Osteoblast (primary cell): Measurements from ENCODE around the gene BIRC5. TPM values are rescaled to one million over a fixed set of nuclear protein-coding genes. Genes with fewer than 3 reads are reported as not detected.

Experiments
- DNase-seq: peaks from one replicate; pipeline ENCODE4 v3.0.0; 2011; ENCODE audit warnings: low spot score, mixed read lengths; ENCODE audit not compliant: insufficient read length; ENCODE audit errors: missing footprints
- H2AFZ ChIP-seq: 2 replicates; pipeline ENCODE4 v1.6.0; 2011; ENCODE audit warnings: mild to moderate bottlenecking, low read length
- H3K27ac ChIP-seq: 2 replicates; pipeline ENCODE4 v1.5.1; 2011; ENCODE audit warnings: mild to moderate bottlenecking, low read depth, low read length, moderate library complexity
- H3K27me3 ChIP-seq: 2 replicates; pipeline ENCODE4 v1.6.0; 2012; ENCODE audit warnings: mild to moderate bottlenecking, control low read depth, inconsistent platforms, low read length, moderate library complexity; ENCODE audit not compliant: insufficient read depth
- H3K36me3 ChIP-seq: 2 replicates; pipeline ENCODE4 v1.5.1; 2011; ENCODE audit warnings: mild to moderate bottlenecking, low read length, control low read depth, moderate library complexity; ENCODE audit not compliant: insufficient read depth
- H3K4me1 ChIP-seq: 2 replicates; pipeline ENCODE4 v1.5.1; 2011; ENCODE audit warnings: mild to moderate bottlenecking, low read length, control low read depth, moderate library complexity; ENCODE audit not compliant: insufficient read depth
- H3K4me2 ChIP-seq: 2 replicates; pipeline ENCODE4 v1.6.0; 2011; ENCODE audit warnings: mild to moderate bottlenecking, low read length; ENCODE audit not compliant: insufficient read depth
- H3K4me3 ChIP-seq: fragments of 200-600 bp; sonication (generic); 3 replicates; pipeline ENCODE4 v1.5.1; 2012; ENCODE audit warnings: mild to moderate bottlenecking, low read length, inconsistent platforms; ENCODE audit not compliant: insufficient read depth
- H3K79me2 ChIP-seq: 2 replicates; pipeline ENCODE4 v1.6.0; 2012; ENCODE audit warnings: mild to moderate bottlenecking, low read length, control low read depth, inconsistent platforms; ENCODE audit not compliant: insufficient read depth
- H3K9me3 ChIP-seq: 2 replicates; pipeline ENCODE4 v1.5.1; 2011; ENCODE audit warnings: low read depth, low read length, control low read depth
- H4K20me1 ChIP-seq: 2 replicates; pipeline ENCODE4 v1.6.0; 2012; ENCODE audit warnings: mild to moderate bottlenecking, low read length, control low read depth; ENCODE audit not compliant: insufficient read depth
- CTCF ChIP-seq: IDR thresholded peaks from 2 replicates; pipeline ENCODE4 v1.5.1; 2011; ENCODE audit warnings: mild to moderate bottlenecking, low read depth, low read length, moderate library complexity; ENCODE audit errors: extremely low read depth
- total RNA-seq: library from RNA; depleted of rRNA; stranded (reverse); fragments of >200 nt; gene quantifications from 2 replicates; pipeline ENCODE4 v1.2.3, GENCODE V29; 2012

The BIRC5 gene
- total RNA-seq, 1 donor = 8.0 TPM

- H3K9me3 ChIP-seq = no peaks in the 10 kb centered on the region
- no peak overlapping the region for H3K4me2 ChIP-seq
- no peaks in the 10 kb centered on the region for H3K36me3 ChIP-seq
- H3K4me1 ChIP-seq = no peaks in the 10 kb centered on the region
- H3K79me2 ChIP-seq = no peaks in the 10 kb centered on the region
- peaks cover 20% of the 10 kb centered on the region for H3K27me3 ChIP-seq
- H3K4me3 ChIP-seq = no peak overlapping the region
- no peak for TF ChIP-seq CTCF
- no peaks in the 10 kb centered on the region for H4K20me1 ChIP-seq
- no peak overlapping the region for H2AFZ ChIP-seq
- peak; percentile 46 for DNase-seq
- H3K27ac ChIP-seq = no peak overlapping the region
These were observed 21.8 kb downstream of the BIRC5 start for GRCh38 chr17:78235885-78236284.

- Histone ChIP-seq H3K9me3 (no peaks in the 10 kb centered on the region), H3K27ac (no peak overlapping the region), H3K4me3 (no peak overlapping the region), H3K79me2 (no peaks in the 10 kb centered on the region), H3K4me1 (no peaks in the 10 kb centered on the region), H4K20me1 (no peaks in the 10 kb centered on the region), H2AFZ (no peak overlapping the region), H3K27me3 (peaks cover 13% of the 10 kb centered on the region), H3K36me3 (no peaks in the 10 kb centered on the region), H3K4me2 (no peak overlapping the region)
- TF ChIP-seq CTCF = no peak
- peak; percentile 87 for DNase-seq
These were observed 22.5 kb downstream of the BIRC5 start for GRCh38 chr17:78236362-78237127.

- Histone ChIP-seq H3K4me1 (no peaks in the 10 kb centered on the region), H3K27me3 (peaks cover 7% of the 10 kb centered on the region), H3K79me2 (no peaks in the 10 kb centered on the region), H3K4me3 (no peak overlapping the region), H3K9me3 (no peaks in the 10 kb centered on the region), H4K20me1 (no peaks in the 10 kb centered on the region), H2AFZ (no peak overlapping the region), H3K36me3 (no peaks in the 10 kb centered on the region), H3K27ac (no peak overlapping the region), H3K4me2 (no peak overlapping the region)
- DNase-seq = peak; percentile 84
- TF ChIP-seq CTCF = no peak
These were observed 23.5 kb downstream of the BIRC5 start for GRCh38 chr17:78237401-78238012.

GRCh38 chr17:78238823-78239488 is 24.9 kb downstream of the BIRC5 start:
- H3K4me3 ChIP-seq = no peak overlapping the region
- H2AFZ ChIP-seq = no peak overlapping the region
- no peak overlapping the region for H3K4me2 ChIP-seq

More at GRCh38 chr17:78238823-78239488, 24.9 kb downstream of the BIRC5 start:
- no peaks in the 10 kb centered on the region for H3K36me3 ChIP-seq
- H3K27me3 ChIP-seq = no peaks in the 10 kb centered on the region
- no peak for TF ChIP-seq CTCF
- DNase-seq = peak; percentile 58
- no peaks in the 10 kb centered on the region for H4K20me1 ChIP-seq
- no peaks in the 10 kb centered on the region for H3K4me1 ChIP-seq
- H3K27ac ChIP-seq = no peak overlapping the region
- H3K79me2 ChIP-seq = no peaks in the 10 kb centered on the region
- no peaks in the 10 kb centered on the region for H3K9me3 ChIP-seq
